OCI-LY7 (cell line): Measurements from ENCODE around the gene HCFC1R1. TPM values are rescaled to one million over a fixed set of nuclear protein-coding genes. Genes with fewer than 3 reads are reported as not detected.
A peak's percentile ranks its signal among the peaks of the same experiment; 100 is the strongest.

ENCODE experiments used
- BruUV-seq: library from RNA; stranded (reverse); fragments of 400-500 nt; replicated peaks from 2 replicates; lab custom pipeline; 2021; lab: Mats Ljungman, UMichigan
- CTCF ChIA-PET: fragments of 300-600 bp; sonication (Branson Sonifier 250); formaldehyde crosslinking; loops from one replicate; lab custom pipeline; 2022; ENCODE audit warnings: antibody characterized with exemption; ENCODE audit not compliant: unreplicated experiment; lab: Charles Lee
- POLR2A ChIA-PET: fragments of 300-600 bp; sonication (Branson Sonifier 250); formaldehyde crosslinking; loops from one replicate; lab custom pipeline; 2022; ENCODE audit warnings: antibody characterized with exemption; lab: Charles Lee
- DNase-seq: peaks from one replicate; pipeline ENCODE4 v3.0.0-alpha.2; 2015; ENCODE audit warnings: low spot score
- H2AFZ ChIP-seq: fragments of 200-600 bp; sonication (generic), shearing (Covaris generic); 2 replicates; pipeline ENCODE4 v1.6.1; 2014; ENCODE audit warnings: mild to moderate bottlenecking, antibody characterized with exemption, low read length, moderate library complexity
- H3K27ac ChIP-seq: fragments of 200-600 bp; sonication (generic); 2 replicates; pipeline ENCODE4 v1.5.1; 2014; ENCODE audit warnings: mixed run types, low read depth, mild to moderate bottlenecking, moderate library complexity, low read length, inconsistent platforms; ENCODE audit not compliant: poor library complexity, severe bottlenecking
- H3K36me3 ChIP-seq: fragments of 200-600 bp; sonication (generic); 2 replicates; pipeline ENCODE4 v1.6.1; 2014; ENCODE audit warnings: mild to moderate bottlenecking, antibody characterized with exemption, low read length, moderate library complexity, mixed read lengths; ENCODE audit not compliant: insufficient read depth
- H3K4me1 ChIP-seq: fragments of 200-600 bp; sonication (generic); 2 replicates; pipeline ENCODE4 v1.5.1; 2014; ENCODE audit warnings: mild to moderate bottlenecking, low read length; ENCODE audit not compliant: insufficient read depth, poor library complexity, severe bottlenecking
- H3K4me2 ChIP-seq: fragments of 200-600 bp; sonication (generic); 2 replicates; pipeline ENCODE4 v1.6.1; 2014; ENCODE audit warnings: mild to moderate bottlenecking, low read length
- H3K4me3 ChIP-seq: fragments of 200-600 bp; sonication (generic); 2 replicates; pipeline ENCODE4 v1.5.1; 2014; ENCODE audit warnings: mild to moderate bottlenecking, low read depth, low read length; ENCODE audit not compliant: poor library complexity, severe bottlenecking
- H3K79me2 ChIP-seq: fragments of 200-600 bp; sonication (generic); 2 replicates; pipeline ENCODE4 v1.6.1; 2016; ENCODE audit warnings: low read depth, mild to moderate bottlenecking, low read length, moderate library complexity, mixed read lengths; ENCODE audit not compliant: insufficient read depth
- H3K9me2 ChIP-seq: fragments of 200-600 bp; sonication (generic); 2 replicates; pipeline ENCODE4 v1.6.1; 2016; ENCODE audit warnings: mild to moderate bottlenecking, low read length, mixed read lengths; ENCODE audit not compliant: insufficient read depth
- H3K9me3 ChIP-seq: fragments of 200-600 bp; sonication (generic); 2 replicates; pipeline ENCODE4 v1.6.1; 2014; ENCODE audit warnings: mild to moderate bottlenecking, mixed run types, low read length, mixed read lengths
- H4K20me1 ChIP-seq: fragments of 200-600 bp; sonication (generic); 2 replicates; pipeline ENCODE4 v1.6.1; 2014; ENCODE audit warnings: mild to moderate bottlenecking, antibody characterized with exemption, low read length, moderate library complexity, mixed read lengths; ENCODE audit not compliant: insufficient read depth
- CTCF ChIP-seq: fragments of 200-600 bp; sonication (generic); conservative IDR thresholded peaks from 2 replicates; pipeline ENCODE4 v1.5.1; 2014; ENCODE audit warnings: mild to moderate bottlenecking, antibody characterized with exemption, low read length, moderate library complexity, mixed read lengths
- EZH2phosphoT487 ChIP-seq: fragments of 200-600 bp; sonication (generic); IDR thresholded peaks from 2 replicates; pipeline ENCODE4 v1.6.1; 2018; ENCODE audit warnings: low read depth, borderline replicate concordance, mild to moderate bottlenecking, mixed run types, antibody characterized with exemption, low read length, moderate library complexity, mixed read lengths
- intact Hi-C: fragments of 100-400 bp; cut with micrococcal nuclease; formaldehyde crosslinking; loops from one replicate; pipeline ENCODE4 v1.10.0; 2022; ENCODE audit not compliant: unreplicated experiment
- total RNA-seq, 2 experiments: library from RNA; depleted of rRNA in 1 of 2; stranded (reverse); fragments of >200 nt in 1 of 2; shearing (Covaris generic) in 1 of 2; gene quantifications; 2 replicates each; pipeline ENCODE4 v1.2.3, GENCODE V29; 2014 to 2022

The HCFC1R1 gene
- total RNA-seq, 2 experiments from 2014 or later = 29.1 to 39.4 TPM

- BruUV-seq = no TSS peak
- Histone ChIP-seq H2AFZ (no peak overlapping the region), H3K9me3 (no peaks in the 10 kb centered on the region), H3K4me3 (no peak overlapping the region), H3K4me1 (peaks cover 22% of the 10 kb centered on the region), H3K79me2 (no peaks in the 10 kb centered on the region), H3K27ac (no peak overlapping the region), H3K4me2 (no peak overlapping the region), H3K36me3 (no peaks in the 10 kb centered on the region), H3K9me2 (no peaks in the 10 kb centered on the region), H4K20me1 (no peaks in the 10 kb centered on the region)
- DNase-seq = no peak
- POLR2A ChIA-PET = interaction anchor here (0.7 kb wide), 1 partner anchor 10 kb away, joined by 3 read pairs; the partner anchor contains the start of gene TNFRSF12A
- TF ChIP-seq CTCF = no peak
- TF ChIP-seq EZH2phosphoT487 = no peak
- CTCF ChIA-PET = no interaction called here
- intact Hi-C loops = no loop called here
These were observed 14.0 kb downstream of the HCFC1R1 start for GRCh38 chr16:3009568-3010390.

- Histone ChIP-seq H4K20me1 (no peaks in the 10 kb centered on the region), H3K4me1 (peaks cover 23% of the 10 kb centered on the region), H3K4me2 (peak overlapping the region; percentile 43; the same call in 1 of the 2 replicates), H3K9me3 (no peaks in the 10 kb centered on the region), H3K79me2 (no peaks in the 10 kb centered on the region), H3K4me3 (no peak overlapping the region), H3K36me3 (no peaks in the 10 kb centered on the region), H3K9me2 (no peaks in the 10 kb centered on the region), H3K27ac (no peak overlapping the region), H2AFZ (no peak overlapping the region)
- TF ChIP-seq EZH2phosphoT487 (no peak), CTCF (no peak)
- DNase-seq = no peak
- POLR2A ChIA-PET = no interaction called here
- intact Hi-C loops = no loop called here
- BruUV-seq = no TSS peak
- CTCF ChIA-PET = interaction anchor here (1.0 kb wide), 1 partner anchor 19 kb away, joined by 5 read pairs; no protein-coding TSS in a partner anchor
These were observed 15.1 kb downstream of the HCFC1R1 start for GRCh38 chr16:3008690-3009037.
